ENCODE results near the gene OR1N1.

Gene OR1N1

DNA sequence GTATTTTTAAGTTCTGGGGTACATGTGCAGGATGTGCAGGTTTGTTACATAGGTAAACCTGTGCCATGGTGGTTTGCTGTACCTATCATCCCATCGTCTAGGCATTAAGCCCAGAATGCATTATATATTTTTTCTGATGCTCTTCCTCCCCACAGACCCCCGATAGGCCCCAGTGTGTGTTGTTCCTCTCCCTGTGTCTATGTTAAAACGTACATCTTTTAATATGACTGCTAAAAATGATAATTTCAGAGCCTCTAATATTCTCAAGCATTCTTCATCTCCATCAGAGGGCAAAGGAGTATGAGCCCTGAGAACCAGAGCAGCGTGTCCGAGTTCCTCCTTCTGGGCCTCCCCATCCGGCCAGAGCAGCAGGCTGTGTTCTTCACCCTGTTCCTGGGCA lies 16.6 kb downstream of the OR1N1 start, which contains the start of gene OR1J2 (continued):
- TF ChIP-seq, protein P1, sequence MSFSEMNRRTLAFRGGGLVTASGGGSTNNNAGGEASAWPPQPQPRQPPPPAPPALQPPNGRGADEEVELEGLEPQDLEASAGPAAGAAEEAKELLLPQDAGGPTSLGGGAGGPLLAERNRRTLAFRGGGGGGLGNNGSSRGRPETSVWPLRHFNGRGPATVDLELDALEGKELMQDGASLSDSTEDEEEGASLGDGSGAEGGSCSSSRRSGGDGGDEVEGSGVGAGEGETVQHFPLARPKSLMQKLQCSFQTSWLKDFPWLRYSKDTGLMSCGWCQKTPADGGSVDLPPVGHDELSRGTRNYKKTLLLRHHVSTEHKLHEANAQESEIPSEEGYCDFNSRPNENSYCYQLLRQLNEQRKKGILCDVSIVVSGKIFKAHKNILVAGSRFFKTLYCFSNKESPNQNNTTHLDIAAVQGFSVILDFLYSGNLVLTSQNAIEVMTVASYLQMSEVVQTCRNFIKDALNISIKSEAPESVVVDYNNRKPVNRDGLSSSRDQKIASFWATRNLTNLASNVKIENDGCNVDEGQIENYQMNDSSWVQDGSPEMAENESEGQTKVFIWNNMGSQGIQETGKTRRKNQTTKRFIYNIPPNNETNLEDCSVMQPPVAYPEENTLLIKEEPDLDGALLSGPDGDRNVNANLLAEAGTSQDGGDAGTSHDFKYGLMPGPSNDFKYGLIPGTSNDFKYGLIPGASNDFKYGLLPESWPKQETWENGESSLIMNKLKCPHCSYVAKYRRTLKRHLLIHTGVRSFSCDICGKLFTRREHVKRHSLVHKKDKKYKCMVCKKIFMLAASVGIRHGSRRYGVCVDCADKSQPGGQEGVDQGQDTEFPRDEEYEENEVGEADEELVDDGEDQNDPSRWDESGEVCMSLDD (tag by site-specific recombination; IDR thresholded peaks at IDR 0.05), result no peak
- TF ChIP-seq KLF1 (tag by site-specific recombination; IDR thresholded peaks at IDR 0.05), result no peak
- TF ChIP-seq ZNF214 (tag by site-specific recombination; IDR thresholded peaks at IDR 0.05; ENCODE audit: borderline replicate concordance), result no peak
- no peak for TF ChIP-seq GLI2 (tag by site-specific recombination; IDR thresholded peaks at IDR 0.05; ENCODE audit: borderline replicate concordance, low read depth)
- no peak for TF ChIP-seq ZNF571 (tag by site-specific recombination; IDR thresholded peaks at IDR 0.05)
- TF ChIP-seq KLF8 (tag by site-specific recombination; IDR thresholded peaks at IDR 0.05), result no peak
- no peak for TF ChIP-seq GFI1B (tag by site-specific recombination; IDR thresholded peaks at IDR 0.05)
- TF ChIP-seq ZNF664 (tag by site-specific recombination; IDR thresholded peaks at IDR 0.05), result no peak

DNA sequence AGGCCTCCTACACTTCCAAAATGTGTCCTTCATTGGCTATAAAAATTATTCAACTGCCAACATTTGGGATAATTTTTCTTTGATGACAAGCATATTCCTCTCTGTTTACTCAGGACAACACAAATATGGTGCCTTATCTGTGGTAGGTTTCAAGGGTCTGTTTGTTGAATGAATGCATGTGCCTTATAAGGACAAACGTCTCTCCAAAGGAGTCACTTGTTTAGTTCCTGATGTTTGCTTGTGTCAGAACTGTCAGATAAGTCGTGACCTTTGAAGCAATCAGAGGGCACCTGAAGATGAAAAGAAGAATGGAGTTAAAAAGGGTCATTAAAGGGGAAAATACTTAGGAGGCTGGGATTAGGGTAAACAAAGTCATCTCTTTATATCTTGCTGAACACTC lies 20.1 kb downstream of the OR1N1 start:
- ChIA-PET CTCF (interaction anchor here (2.4 kb wide), 1 partner anchor 8 kb away, joined by 23 read pairs; no protein-coding TSS in a partner anchor), POLR2A (no interaction called here)
- no peak overlapping the region for H3K4me3 ChIP-seq (ENCODE audit: low read depth, low read length)
- H3K27ac ChIP-seq (ENCODE audit: extremely low read depth, low read depth, low read length), result no peak overlapping the region
- H3K36me3 ChIP-seq (ENCODE audit: control insufficient read depth in 2 of 2, insufficient read depth in 1 of 2, low read length in 2 of 2), result no peaks in the 10 kb centered on the region
- TF ChIP-seq ZNF768 (tag by site-specific recombination; IDR thresholded peaks at IDR 0.05) (no peak), ZFHX2 (tag by site-specific recombination; conservative IDR thresholded peaks at IDR 0.05) (no peak), SP7 (tag by site-specific recombination; IDR thresholded peaks at IDR 0.05) (no peak), BCL11A (tag by site-specific recombination; IDR thresholded peaks at IDR 0.05; ENCODE audit: low read depth) (no peak), ZBTB6 (tag by site-specific recombination; IDR thresholded peaks at IDR 0.05) (no peak), ZNF580 (tag by site-specific recombination; IDR thresholded peaks at IDR 0.05) (no peak), ZNF670 (tag by site-specific recombination; IDR thresholded peaks at IDR 0.05; ENCODE audit: low read depth) (no peak)
- TF ChIP-seq, protein P2, sequence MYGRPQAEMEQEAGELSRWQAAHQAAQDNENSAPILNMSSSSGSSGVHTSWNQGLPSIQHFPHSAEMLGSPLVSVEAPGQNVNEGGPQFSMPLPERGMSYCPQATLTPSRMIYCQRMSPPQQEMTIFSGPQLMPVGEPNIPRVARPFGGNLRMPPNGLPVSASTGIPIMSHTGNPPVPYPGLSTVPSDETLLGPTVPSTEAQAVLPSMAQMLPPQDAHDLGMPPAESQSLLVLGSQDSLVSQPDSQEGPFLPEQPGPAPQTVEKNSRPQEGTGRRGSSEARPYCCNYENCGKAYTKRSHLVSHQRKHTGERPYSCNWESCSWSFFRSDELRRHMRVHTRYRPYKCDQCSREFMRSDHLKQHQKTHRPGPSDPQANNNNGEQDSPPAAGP (tag by site-specific recombination; IDR thresholded peaks at IDR 0.05), result no peak
- TF ChIP-seq, protein P1 (tag by site-specific recombination; IDR thresholded peaks at IDR 0.05), result no peak
- H3K9me3 ChIP-seq (ENCODE audit: control insufficient read depth, insufficient read depth, low read depth, low read length), result no peaks in the 10 kb centered on the region
- H3K4me1 ChIP-seq (ENCODE audit: control insufficient read depth, insufficient read depth, low read length), result no peaks in the 10 kb centered on the region

Measured in HEK293 (cell line).